D721Med (cell line): ENCODE measurements around the gene SFRP5.

Experiments
- DNase-seq: peaks from one replicate; pipeline ENCODE4 v3.0.0; 2011; ENCODE audit warnings: low spot score; ENCODE audit not compliant: insufficient read length
- FAIRE-seq: peaks from 2 replicates; lab custom pipeline; 2011; peaks lifted over from hg19 to GRCh38; lab: Jason Lieb, UNC
- TF ChIP-seq, protein P1 (sequence below): IDR thresholded peaks from 2 replicates; pipeline ENCODE4 v1.5.1; 2012; ENCODE audit warnings: mild to moderate bottlenecking, control low read depth; ENCODE audit not compliant: insufficient read depth; ENCODE audit errors: missing control alignments

Gene SFRP5

DNA sequence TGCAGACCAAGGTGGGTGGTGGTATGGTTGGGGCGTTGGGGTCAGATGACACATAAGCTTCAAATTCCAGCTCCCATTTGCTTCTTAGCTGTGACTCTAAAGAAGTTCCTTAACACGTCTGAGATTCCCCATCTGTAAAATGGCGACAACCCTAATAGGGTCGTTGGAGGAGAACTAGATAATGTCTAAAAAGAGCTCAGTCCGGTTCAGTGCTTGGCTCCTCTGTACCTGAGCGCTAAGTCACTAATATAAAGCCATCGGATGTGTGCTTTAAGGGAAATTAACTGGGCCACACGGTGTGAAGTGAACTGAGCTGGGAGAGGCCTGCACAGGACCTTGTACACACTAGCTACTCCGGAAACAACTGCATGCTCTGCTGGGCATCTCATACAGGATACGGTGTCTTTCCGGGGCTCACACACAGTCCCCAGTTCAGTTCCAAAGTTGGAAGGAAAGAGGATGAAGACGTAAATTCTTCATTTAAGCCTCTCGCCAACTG is 35.3 kb downstream of the SFRP5 start:
- no peak for FAIRE-seq
- TF ChIP-seq, protein P1, sequence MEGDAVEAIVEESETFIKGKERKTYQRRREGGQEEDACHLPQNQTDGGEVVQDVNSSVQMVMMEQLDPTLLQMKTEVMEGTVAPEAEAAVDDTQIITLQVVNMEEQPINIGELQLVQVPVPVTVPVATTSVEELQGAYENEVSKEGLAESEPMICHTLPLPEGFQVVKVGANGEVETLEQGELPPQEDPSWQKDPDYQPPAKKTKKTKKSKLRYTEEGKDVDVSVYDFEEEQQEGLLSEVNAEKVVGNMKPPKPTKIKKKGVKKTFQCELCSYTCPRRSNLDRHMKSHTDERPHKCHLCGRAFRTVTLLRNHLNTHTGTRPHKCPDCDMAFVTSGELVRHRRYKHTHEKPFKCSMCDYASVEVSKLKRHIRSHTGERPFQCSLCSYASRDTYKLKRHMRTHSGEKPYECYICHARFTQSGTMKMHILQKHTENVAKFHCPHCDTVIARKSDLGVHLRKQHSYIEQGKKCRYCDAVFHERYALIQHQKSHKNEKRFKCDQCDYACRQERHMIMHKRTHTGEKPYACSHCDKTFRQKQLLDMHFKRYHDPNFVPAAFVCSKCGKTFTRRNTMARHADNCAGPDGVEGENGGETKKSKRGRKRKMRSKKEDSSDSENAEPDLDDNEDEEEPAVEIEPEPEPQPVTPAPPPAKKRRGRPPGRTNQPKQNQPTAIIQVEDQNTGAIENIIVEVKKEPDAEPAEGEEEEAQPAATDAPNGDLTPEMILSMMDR, result no peak
- no peak for DNase-seq

- DNase-seq, result no peak
- no peak for FAIRE-seq
- TF ChIP-seq, protein P1, result no peak
These were observed 37.8 kb downstream of the SFRP5 start for GRCh38 chr10:97734021-97734420.

DNA sequence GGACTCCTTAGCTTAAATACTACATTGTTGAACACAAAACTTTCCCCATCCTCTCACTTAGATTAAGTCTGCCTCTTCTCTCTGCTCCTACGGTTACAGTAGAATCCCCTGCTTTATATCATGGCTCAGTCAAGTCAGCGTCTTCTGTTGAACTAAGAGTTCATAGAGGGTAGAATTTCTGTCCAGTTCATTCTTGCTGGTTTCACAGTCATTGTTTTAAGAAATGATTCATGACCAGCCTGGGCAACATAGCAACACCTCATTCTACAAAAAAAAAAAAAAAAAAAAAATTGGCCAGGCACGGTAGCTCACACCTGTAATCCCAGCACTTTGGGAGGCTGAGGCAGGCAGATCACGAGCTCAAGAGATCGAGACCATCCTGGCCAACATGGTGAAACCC is 38.5 kb downstream of the SFRP5 start:
- DNase-seq, result no peak
- FAIRE-seq, result no peak
- TF ChIP-seq, protein P1, result no peak

GRCh38 chr10:97732052-97732359 is 39.8 kb downstream of the SFRP5 start:
- TF ChIP-seq, protein P1, result no peak
- FAIRE-seq, result no peak
- no peak for DNase-seq

DNA sequence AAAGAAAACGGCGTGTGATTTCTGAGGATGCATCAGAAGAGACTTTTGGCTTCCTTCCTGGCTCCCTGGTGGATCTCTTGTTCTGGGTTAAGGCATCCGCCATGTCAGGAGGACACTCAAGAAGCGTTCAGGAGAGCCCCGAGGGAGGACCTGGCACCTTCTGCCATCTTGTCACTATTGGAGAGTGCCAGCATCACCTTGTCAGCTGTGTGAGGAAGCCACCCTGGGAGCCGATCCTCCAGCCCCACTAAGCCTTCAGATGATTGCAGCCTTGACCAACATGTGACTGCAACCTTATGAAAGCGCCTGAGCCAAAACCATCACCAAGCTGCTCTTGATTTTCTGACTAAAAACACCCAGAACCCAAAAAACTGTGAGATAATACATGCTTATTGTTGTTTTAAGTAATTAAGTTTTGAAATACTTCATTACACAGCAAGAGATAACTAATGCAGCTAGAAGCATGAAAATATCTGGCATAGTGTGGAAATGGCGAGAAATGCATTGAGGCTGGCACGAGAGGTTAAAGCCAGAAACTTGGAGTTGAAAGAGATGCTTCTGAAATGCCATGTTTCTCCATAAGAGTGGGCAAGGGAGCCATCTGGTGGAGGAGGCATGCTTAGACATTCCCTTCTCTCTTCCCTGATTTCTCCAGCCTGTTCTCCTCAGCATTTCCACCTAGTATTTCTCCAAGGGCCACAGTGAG is 40.3 kb downstream of the SFRP5 start:
- peak; percentile 52 for DNase-seq
- FAIRE-seq, result peak; percentile 41
- TF ChIP-seq, protein P1, result peak; percentile 94

DNA sequence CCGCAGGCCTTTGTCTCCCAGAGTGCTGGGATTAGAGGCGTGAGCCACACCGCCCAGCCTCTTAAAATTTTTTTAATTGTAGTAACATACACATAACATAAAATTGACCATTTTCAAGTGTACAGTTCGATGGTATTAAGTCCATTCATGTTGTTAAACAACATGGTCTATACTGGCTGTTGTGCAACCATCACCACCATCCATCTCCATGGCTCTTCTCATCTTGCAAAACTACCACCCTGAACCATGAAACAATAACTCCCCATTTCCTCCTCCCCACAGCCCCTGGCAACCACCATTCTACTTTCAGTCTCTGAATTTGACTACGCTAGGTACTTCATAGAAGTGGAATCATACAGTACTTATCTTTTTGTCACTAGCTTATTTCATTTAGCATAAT is 42.8 kb downstream of the SFRP5 start:
- no peak for FAIRE-seq
- TF ChIP-seq, protein P1, result no peak
- DNase-seq, result no peak

DNA sequence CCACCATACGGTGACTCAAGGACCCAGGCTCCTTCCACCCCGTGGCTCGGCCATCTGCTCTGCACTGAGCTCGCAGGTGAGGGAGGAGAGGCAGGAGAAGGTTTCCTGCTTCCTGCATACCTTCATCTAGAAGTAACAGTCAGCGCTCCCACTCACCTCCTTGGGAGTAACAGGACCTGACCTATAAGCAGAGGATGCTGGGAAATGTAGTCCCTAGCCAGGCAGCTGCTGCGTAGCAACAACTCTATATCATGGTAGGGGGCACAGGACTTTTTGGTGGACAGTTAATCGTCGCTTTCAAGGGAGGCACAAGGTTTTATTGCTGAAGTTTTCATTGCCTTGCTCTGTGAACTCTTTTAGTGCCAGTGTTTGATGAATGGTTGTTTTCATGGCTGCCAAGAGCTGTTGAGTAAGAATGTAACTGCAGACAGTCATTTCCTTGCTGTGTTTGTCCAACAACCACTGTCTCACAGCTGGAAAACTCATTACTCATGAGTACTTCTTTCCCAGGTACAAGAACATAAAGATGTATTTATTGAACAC is 45.1 kb downstream of the SFRP5 start:
- DNase-seq (no peak), FAIRE-seq (no peak)

More for the DNA sequence above, 45.1 kb downstream of the SFRP5 start:
- TF ChIP-seq, protein P1, result no peak
